Adrenal gland (tissue), 12 donors: ENCODE data around the gene PKN1. TPM values are rescaled to one million over a fixed set of nuclear protein-coding genes. Genes with fewer than 3 reads are reported as not detected.
"Not testable (repeated sequence)": the region's sequence is repeated elsewhere in the genome, so short reads cannot be mapped to it uniquely, and the experiment has no call there.

ENCODE experiments used
- DNase-seq, 7 donors: peaks; one replicate each; pipeline ENCODE4 v3.0.0-alpha.2; 2019 to 2020
- H3K27ac ChIP-seq, 5 donors: fragments of 200-600 bp; sonication (generic) in 4 of 5; 1 replicate in 3 of 5; 2 replicates in 2 of 5; pipeline versions ENCODE4 v1.5.1 to v1.8.0; 2016 to 2020; ENCODE audit warnings: mild to moderate bottlenecking in 1 of 5
- H3K27me3 ChIP-seq: fragments of 200-600 bp; 2 replicates; pipeline ENCODE4 v1.8.0; 2021
- H3K36me3 ChIP-seq, 2 donors: fragments of 200-600 bp; replicated peaks in 1 of 2; 1 replicate in 1 of 2; 2 replicates in 1 of 2; pipeline versions ENCODE4 v1.5.1 to v1.8.0; 2018 to 2022
- H3K4me1 ChIP-seq, 2 donors: fragments of 200-600 bp; replicated peaks in 1 of 2; 1 replicate in 1 of 2; 2 replicates in 1 of 2; pipeline versions ENCODE4 v1.5.1 to v1.8.0; 2018 to 2021
- H3K4me3 ChIP-seq, 4 donors: fragments of 200-600 bp; sonication (generic) in 3 of 4; one replicate each; pipeline ENCODE4 v1.5.1; 2016 to 2018
- H3K9me3 ChIP-seq, 3 donors: fragments of 200-600 bp; sonication (generic) in 1 of 3; replicated peaks in 1 of 3; 1 replicate in 2 of 3; 2 replicates in 1 of 3; pipeline versions ENCODE4 v1.5.1 to v1.8.0; 2016 to 2021
- POLR2A ChIP-seq, 2 donors: fragments of 450-650 bp; IDR thresholded peaks; one replicate each; pipeline ENCODE4 v1.6.1; 2017; ENCODE audit warnings: antibody characterized with exemption in 2 of 2, mild to moderate bottlenecking in 2 of 2, moderate library complexity in 1 of 2
- WGBS, 4 donors: extraction: QIAGEN DNeasy Blood & Tissue Kit in 2 of 4; methylation state at CpG; one replicate each; pipeline versions ENCODE4 v1.1.5 to v1.1.7; 2013 to 2017; 5-methylcytosine and 5-hydroxymethylcytosine counted together
- intact Hi-C, 2 donors: fragments of 100-400 bp; cut with DNase I; formaldehyde crosslinking; loops; one replicate each; pipeline versions ENCODE4 v1.14.1 to v1.15.0; 2022 to 2023
- polyA plus RNA-seq, 3 donors: library from polyadenylated mRNA; stranded (reverse); fragments of 200-250 nt in 2 of 3; fragments of 350-450 nt in 1 of 3; fragmentation: Illumina TruSeq in 1 of 3; extraction: RNeasy Lipid Tissue Mini Kit (QIAGEN cat#74804) in 1 of 3; gene quantifications; one replicate each; pipeline ENCODE4 v1.2.3, GENCODE V29; 2013 to 2014
- total RNA-seq, 9 donors: library from RNA; depleted of rRNA in 4 of 9; stranded (reverse); fragments of >200 nt in 4 of 9; fragments of 120-200 nt in 1 of 9; fragmentation: NEBNext Ultra II Directional in 1 of 9; extraction: Animal tissue kit (Norgen Biotek cat#: 25700) in 1 of 9; gene quantifications; one replicate each; pipeline versions ENCODE4 v1.1.0 to v1.2.4, GENCODE V29; 2013 to 2023
- TF ChIP-seq, protein P1 (sequence below), 6 experiments: fragments of 450-650 bp in 4 of 6; fragments of 200-600 bp in 2 of 6; sonication (generic) in 1 of 6; IDR thresholded peaks; 1 replicate in 5 of 6; 2 replicates in 1 of 6; pipeline versions ENCODE4 v1.5.1 to v1.8.0; 2016 to 2021; ENCODE audit warnings: antibody characterized with exemption in 6 of 6, mild to moderate bottlenecking in 2 of 6, moderate library complexity in 1 of 6
- donor health status: healthy with polysubstance abuse.
- donor health status: Bipolar disorder and iron deficiency.
- donor health status: DM: yes; HTN: yes; CAD: no.
- donor health status: DM: no; HTN: no; CAD: no.
- donor health status: DM: no; HTN: no; CAD: no.
- donor health status: DM: yes; HTN: yes; CAD: no.

The PKN1 gene
- total and polyA plus RNA-seq, 12 donors: 27.5 to 209 (median 120) TPM

GRCh38 chr19:14502334-14503092 is 69.4 kb downstream of the PKN1 start:
- no peaks in the 10 kb centered on the region for H3K27me3 ChIP-seq
- H3K27ac ChIP-seq: no peak overlapping the region
- H3K9me3 ChIP-seq: no peaks in the 10 kb centered on the region
- H3K4me1 ChIP-seq: peaks cover 3 to 5% of the 10 kb centered on the region in 2 donors
- no peak overlapping the region for H3K4me3 ChIP-seq
- no peak for DNase-seq
- 71 to 81% (median 80%) methylated on average over 9 to 11 of the region's 11 CpGs for WGBS, 4 donors
- intact Hi-C loops: no loop called here
- no peaks in the 10 kb centered on the region for H3K36me3 ChIP-seq
- TF ChIP-seq POLR2A (IDR thresholded peaks at IDR 0.05): no peak
- TF ChIP-seq, protein P1, sequence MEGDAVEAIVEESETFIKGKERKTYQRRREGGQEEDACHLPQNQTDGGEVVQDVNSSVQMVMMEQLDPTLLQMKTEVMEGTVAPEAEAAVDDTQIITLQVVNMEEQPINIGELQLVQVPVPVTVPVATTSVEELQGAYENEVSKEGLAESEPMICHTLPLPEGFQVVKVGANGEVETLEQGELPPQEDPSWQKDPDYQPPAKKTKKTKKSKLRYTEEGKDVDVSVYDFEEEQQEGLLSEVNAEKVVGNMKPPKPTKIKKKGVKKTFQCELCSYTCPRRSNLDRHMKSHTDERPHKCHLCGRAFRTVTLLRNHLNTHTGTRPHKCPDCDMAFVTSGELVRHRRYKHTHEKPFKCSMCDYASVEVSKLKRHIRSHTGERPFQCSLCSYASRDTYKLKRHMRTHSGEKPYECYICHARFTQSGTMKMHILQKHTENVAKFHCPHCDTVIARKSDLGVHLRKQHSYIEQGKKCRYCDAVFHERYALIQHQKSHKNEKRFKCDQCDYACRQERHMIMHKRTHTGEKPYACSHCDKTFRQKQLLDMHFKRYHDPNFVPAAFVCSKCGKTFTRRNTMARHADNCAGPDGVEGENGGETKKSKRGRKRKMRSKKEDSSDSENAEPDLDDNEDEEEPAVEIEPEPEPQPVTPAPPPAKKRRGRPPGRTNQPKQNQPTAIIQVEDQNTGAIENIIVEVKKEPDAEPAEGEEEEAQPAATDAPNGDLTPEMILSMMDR (IDR thresholded peaks at IDR 0.05): no peak

GRCh38 chr19:14503285-14503684 is 70.2 kb downstream of the PKN1 start:
- intact Hi-C loops: no loop called here
- 44 to 67% (median 63%) methylated on average over 1 of the region's 1 CpG for WGBS, 4 donors
- no peak for DNase-seq

GRCh38 chr19:14504575-14504974 is 71.5 kb downstream of the PKN1 start:
- H3K4me1 ChIP-seq, H3K27ac ChIP-seq, H3K36me3 ChIP-seq, H3K27me3 ChIP-seq, H3K4me3 ChIP-seq, DNase-seq, intact Hi-C loops, H3K9me3 ChIP-seq: not testable (repeated sequence)
- 86 to 94% (median 89%) methylated on average over 7 to 8 of the region's 8 CpGs for WGBS, 4 donors

More at GRCh38 chr19:14503285-14503684, 70.2 kb downstream of the PKN1 start:
- TF ChIP-seq, protein P1 (IDR thresholded peaks at IDR 0.05): no peak
- no peak for TF ChIP-seq POLR2A (IDR thresholded peaks at IDR 0.05)
- no peak overlapping the region for H3K4me3 ChIP-seq
- H3K27ac ChIP-seq: no peak overlapping the region
- H3K36me3 ChIP-seq: no peaks in the 10 kb centered on the region
- no peaks in the 10 kb centered on the region for H3K9me3 ChIP-seq
- H3K4me1 ChIP-seq: no peaks in the 10 kb centered on the region
- no peaks in the 10 kb centered on the region for H3K27me3 ChIP-seq

- no peaks in the 10 kb centered on the region for H3K9me3 ChIP-seq
- no peak overlapping the region for H3K4me3 ChIP-seq
- WGBS, 4 donors: 43 to 55% (median 52%) methylated on average over 9 to 19 of the region's 19 CpGs
- TF ChIP-seq, protein P1 (IDR thresholded peaks at IDR 0.05): peak; percentile 23 to 67 (median 54)
- no peak for TF ChIP-seq POLR2A (IDR thresholded peaks at IDR 0.05)
- intact Hi-C loops: no loop called here
- H3K4me1 ChIP-seq: peaks cover 0 to 4% of the 10 kb centered on the region in 2 donors
- H3K27ac ChIP-seq: peak overlapping the region in 1 of 5 donors; percentile 61
- H3K27me3 ChIP-seq: no peaks in the 10 kb centered on the region
- DNase-seq: peak in 3 of 7 donors; percentile 54 to 67 (median 55)
- no peaks in the 10 kb centered on the region for H3K36me3 ChIP-seq
Observed at GRCh38 chr19:14505488-14506239, 72.6 kb downstream of the PKN1 start.
